GM18499 (cell line): ENCODE measurements around the gene RNU1-4.
"Not testable (repeated sequence)": the region's sequence is repeated elsewhere in the genome, so short reads cannot be mapped to it uniquely, and the experiment has no call there.

ENCODE experiments used
- ATAC-seq: cut with Tn5 transposase; IDR thresholded peaks from one replicate; pipeline ENCODE4 v1.9.1; 2021; ENCODE audit warnings: moderate number of reproducible peaks; ENCODE audit not compliant: insufficient read depth, unreplicated experiment

RNU1-4 gene

GRCh38 chr1:16707130-16708093 lies 32.9 kb upstream of the RNU1-4 start:
- not testable (repeated sequence) for ATAC-seq

GRCh38 chr1:16708704-16709103 lies 31.6 kb upstream of the RNU1-4 start:
- ATAC-seq = not testable (repeated sequence)

GRCh38 chr1:16709659-16710087 lies 30.6 kb upstream of the RNU1-4 start:
- ATAC-seq = not testable (repeated sequence)

GRCh38 chr1:16710618-16711017 lies 29.7 kb upstream of the RNU1-4 start:
- ATAC-seq = not testable (repeated sequence)

GRCh38 chr1:16712131-16712530 lies 28.2 kb upstream of the RNU1-4 start:
- not testable (repeated sequence) for ATAC-seq

GRCh38 chr1:16712582-16712981 lies 27.7 kb upstream of the RNU1-4 start:
- not testable (repeated sequence) for ATAC-seq

GRCh38 chr1:16712984-16713383 lies 27.3 kb upstream of the RNU1-4 start:
- not testable (repeated sequence) for ATAC-seq

- ATAC-seq = not testable (repeated sequence)
These were observed 26.8 kb upstream of the RNU1-4 start for GRCh38 chr1:16713480-16713879.

- ATAC-seq = no peak
These were observed 23.5 kb upstream of the RNU1-4 start for GRCh38 chr1:16716691-16717335.

GRCh38 chr1:16717336-16718098 lies 22.8 kb upstream of the RNU1-4 start:
- no peak for ATAC-seq

- ATAC-seq = not testable (repeated sequence)
These were observed 22.0 kb upstream of the RNU1-4 start for GRCh38 chr1:16718099-16718907.

GRCh38 chr1:16718908-16719533 lies 21.3 kb upstream of the RNU1-4 start:
- ATAC-seq = no peak

- ATAC-seq = no peak
These were observed 20.6 kb upstream of the RNU1-4 start for GRCh38 chr1:16719571-16720350.

GRCh38 chr1:16720351-16721223 lies 19.7 kb upstream of the RNU1-4 start:
- ATAC-seq = no peak

- no peak for ATAC-seq
These were observed 18.3 kb upstream of the RNU1-4 start for GRCh38 chr1:16721871-16722641.

GRCh38 chr1:16724718-16725438 lies 15.4 kb upstream of the RNU1-4 start:
- no peak for ATAC-seq
